GM18873 (cell line): Measurements from ENCODE around the gene BRICD5.

Experiments
- ATAC-seq: cut with Tn5 transposase; IDR thresholded peaks from one replicate; pipeline ENCODE4 v1.9.1; 2021; ENCODE audit warnings: mild to moderate bottlenecking, moderate library complexity, moderate number of reproducible peaks; ENCODE audit not compliant: unreplicated experiment, low FRiP score

The BRICD5 gene

DNA sequence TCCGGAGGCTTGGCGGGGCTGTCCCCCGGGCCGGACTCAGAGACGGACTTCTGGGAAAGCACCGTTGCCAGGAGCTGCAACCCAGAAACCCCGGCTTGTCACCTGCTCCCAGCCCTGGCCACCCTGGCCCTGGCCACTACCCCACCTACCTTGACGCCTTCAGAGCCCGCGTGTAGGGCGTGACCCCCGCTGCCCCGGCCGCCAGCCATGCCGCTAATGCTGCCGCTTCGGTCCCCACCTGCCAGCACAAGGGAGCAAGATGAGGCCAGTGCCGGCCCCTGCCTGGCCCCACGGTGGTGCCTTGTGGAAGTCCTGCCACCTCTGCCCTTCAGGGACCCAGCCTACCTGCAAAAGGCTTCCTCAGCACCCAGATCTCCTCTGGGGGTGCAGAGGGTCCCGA, 25.7 kb downstream of the BRICD5 start:
- no peak for ATAC-seq

DNA sequence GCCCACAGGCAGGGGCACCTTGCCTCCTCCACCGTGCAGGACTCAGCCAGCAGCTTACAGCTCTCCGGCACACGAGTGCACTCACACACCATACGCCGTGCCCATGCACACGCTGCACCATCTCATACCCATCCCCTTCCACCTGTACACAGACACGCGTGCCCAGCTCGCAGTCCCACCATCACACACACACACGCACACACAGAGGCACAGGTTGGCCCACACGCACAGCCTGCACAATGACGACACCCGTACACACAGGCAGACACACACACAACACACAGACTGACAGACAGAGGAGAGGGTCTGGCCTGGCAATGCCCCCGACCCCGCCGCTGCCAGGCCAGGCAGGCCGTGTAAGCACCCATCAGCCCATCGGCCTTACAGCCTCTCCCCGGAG, 26.3 kb downstream of the BRICD5 start:
- ATAC-seq = no peak

DNA sequence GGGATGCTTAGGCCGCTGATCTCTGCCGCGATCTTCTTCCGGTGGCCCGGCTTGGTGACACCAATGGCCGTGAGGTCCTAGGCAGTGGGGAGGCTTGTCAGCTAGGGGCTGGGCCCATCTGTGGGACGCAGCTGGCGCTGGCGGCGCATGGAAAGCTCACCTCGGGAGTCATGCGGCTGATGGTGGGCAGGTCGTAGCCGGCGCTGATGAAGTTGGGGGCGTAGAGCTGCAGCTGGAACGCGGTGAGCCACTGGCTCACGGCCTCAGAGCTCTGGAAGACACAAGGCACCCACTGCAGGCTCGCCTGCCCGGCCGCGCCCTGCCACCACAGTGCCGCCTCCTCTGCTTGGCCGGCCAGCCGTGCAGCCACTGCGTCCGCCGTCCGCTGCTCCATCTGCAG, 27.0 kb downstream of the BRICD5 start:
- no peak for ATAC-seq

DNA sequence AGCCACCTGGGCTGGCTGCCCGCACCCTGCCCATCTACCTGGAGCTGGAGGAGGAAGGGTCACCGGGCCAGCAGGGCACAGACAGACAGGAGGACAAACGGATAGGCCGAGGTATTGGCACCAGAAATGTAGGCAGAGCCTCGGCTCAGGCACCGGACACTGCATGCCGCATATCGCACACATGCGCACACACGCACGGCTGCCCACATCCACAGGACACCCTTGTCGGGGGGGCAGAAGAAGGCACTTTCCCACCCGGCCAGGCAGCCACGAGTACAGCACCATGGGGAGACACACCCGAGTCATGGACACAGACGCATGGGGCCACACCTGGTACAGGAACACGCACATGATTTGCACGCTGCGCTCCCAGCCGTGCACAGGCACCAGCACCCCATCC, 28.7 kb downstream of the BRICD5 start:
- ATAC-seq = no peak

DNA sequence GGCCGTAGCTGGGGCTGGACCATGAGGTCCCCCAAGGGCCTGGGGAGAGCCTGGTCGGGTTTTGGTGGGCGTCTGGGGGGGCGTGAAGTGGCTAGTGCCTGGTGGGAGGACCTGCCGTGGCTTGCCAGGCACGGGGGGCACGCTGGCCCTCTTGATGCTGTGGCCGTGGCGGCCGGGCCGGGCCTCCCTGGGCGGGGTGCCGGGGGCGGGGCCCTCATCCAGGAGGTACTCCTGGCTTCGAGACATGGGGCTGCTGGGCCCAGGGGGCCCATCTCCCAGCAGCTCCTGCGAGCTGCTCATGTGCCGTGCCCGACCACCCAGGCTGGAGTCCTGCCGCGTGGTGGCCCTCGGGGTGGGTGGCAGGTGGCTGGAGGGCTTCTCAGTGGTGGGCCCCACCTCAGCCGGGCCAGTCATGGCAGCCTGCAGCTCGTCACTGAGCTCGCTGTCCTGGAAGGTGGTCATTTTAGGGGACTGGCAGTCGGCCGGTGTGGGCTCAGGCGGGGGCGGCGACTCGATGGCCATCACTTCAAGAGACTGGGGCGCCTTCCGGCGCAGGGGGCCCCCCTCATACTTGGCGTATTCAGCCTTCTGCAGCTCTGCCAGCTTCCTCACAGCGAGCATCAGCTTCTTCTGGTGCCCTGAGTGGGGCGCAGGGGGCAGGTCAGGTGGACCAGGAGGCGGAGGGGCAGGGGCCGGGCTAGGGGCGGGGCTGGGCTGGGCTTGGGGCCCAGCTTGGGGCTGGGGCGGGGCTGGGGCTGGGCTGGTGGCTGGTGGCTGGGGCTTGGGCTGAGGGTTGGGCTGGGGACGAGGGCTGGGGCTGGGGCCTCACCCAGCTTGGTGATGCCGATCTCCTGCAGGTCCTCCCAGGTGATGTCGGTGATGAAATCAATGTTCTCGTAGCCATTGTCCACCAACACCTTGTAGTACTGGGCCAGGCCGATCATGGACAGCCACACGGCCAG, 29.4 kb downstream of the BRICD5 start:
- ATAC-seq = no peak

DNA sequence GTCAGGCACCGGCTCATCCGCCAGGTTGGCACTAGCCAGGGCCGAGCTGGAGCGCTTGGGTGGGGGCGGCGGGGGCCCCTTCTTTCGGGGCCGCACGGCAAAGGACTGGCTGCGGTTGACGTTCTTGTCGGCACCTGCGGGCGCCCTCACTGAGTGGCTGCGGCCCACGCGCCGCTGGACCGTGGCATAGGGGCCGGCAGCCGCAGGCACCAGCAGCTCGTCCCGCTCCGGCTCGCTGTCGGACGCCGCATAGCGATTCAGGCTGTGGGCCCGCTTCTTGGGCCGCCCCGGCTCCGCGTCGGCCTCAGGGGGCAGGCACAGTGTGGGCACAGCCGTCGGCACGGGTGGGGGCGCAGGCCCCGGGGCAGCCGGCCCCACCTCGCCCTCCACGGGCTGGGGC, 30.2 kb downstream of the BRICD5 start:
- no peak for ATAC-seq

DNA sequence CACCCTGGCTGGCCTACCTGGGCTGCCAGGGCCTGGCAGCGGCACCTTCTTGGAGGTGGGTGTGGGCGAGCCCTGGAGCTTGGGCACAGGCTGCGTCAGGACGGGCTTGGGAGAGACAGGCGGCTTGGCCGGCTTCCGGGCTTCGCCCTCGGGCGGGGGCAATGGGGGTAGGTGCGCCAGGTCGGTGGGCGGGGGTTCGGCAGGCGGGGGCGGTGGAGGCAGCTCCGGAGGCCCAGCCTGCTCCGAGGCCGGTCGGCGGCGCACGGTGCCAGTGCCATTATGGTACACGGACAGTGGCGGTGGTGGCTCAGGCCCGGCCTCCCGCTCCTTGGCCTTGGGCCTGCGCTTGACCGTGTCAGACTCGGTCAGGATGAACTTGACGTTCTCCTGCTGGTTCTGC, 31.1 kb downstream of the BRICD5 start:
- ATAC-seq = no peak

DNA sequence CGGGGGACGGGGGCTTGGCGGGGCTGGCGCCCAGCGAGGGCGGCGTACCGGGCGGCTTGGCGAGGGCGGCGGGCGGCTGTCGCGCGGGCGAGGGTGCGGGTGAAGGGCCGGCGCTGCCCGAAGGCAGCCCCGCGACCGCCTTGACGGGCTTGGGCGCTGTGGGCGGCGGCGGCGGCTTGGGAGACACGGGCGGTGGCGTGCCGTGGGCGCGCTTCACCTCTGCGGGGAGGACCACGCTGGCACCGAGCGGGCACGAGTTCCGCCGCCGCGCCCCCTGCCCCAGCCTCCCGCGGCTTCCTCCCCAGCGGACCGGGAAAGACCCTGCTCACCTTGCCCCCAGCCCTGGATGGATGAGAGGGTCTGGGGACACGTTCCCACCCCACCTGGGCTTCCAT, 31.6 kb downstream of the BRICD5 start:
- ATAC-seq = no peak

DNA sequence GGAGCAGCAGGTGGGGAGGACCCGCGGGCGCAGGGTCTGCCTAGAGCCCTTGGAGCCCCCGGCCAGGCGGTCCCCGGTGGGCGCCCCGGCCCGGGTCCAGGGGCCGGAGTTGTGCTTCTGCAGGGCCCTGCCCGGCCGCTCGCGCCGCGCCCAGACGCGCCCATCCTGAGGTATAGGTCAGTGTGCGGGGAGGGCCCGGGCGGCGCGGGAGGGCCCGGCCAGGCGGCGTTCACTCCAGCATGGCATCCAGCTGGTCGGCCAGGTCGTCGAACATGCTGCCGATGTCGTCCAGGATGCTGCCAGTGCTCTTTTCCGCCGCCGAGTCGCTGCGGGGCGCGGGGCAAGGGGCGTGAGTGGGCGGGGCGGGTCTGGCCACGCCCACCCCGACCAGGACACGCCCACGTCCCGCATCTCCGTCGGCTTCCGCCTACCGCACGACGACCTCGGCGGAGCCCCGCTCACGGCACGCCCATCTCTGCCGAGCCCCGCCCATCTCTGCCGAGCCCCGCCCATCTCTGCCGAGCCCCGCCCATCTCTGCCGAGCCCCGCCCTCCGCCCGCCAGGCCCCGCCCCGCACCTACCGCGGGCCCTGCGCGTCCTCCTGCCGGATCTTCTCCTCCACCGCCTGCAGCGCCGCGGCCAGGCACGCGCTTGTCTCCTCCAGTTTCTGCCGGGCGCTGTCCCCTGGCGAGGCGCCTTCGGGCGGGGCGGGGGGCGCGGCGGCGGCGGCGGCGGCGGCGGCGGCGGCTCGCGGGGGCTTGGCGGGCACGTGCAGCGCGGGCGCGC, 32.1 kb downstream of the BRICD5 start:
- no peak for ATAC-seq

DNA sequence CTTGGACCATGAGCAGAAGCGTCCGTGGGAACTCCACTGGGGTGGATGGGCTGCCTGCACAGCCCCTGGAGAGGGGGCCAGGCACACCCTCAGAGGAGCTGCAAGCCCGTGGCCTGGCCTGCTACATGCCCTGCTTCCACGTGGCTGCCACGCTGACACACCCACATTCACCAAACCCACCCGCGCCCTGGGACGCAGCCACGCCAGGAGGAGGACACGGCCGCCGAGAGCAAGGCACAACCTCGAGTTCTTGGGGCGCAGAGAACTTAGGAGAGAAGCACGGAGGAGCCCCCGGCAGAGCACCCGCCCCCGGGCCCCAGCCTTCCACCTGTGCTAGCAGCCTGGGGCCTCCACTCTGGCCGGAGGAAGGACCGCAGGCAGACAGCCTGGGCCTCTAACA, 33.1 kb downstream of the BRICD5 start:
- ATAC-seq = no peak

DNA sequence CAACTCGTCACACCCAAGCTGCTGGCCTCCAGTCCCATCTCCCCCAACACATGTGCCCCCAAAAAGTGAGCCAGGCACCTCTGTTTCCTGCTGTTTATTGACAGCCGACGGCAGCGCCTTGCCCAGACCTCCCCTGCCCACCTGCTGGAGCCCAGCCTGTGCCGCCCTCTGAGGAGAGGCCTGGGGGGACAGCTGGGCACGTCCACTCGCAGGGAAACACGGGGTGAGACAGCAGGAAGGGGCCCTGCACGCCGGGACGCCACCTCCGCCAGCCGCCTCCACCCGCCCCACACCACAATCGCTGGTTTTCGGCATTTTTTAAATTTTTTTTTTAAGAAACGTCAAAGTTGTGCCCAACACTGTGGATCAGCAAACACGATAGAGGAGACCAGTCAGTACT, 33.6 kb downstream of the BRICD5 start:
- ATAC-seq = no peak

DNA sequence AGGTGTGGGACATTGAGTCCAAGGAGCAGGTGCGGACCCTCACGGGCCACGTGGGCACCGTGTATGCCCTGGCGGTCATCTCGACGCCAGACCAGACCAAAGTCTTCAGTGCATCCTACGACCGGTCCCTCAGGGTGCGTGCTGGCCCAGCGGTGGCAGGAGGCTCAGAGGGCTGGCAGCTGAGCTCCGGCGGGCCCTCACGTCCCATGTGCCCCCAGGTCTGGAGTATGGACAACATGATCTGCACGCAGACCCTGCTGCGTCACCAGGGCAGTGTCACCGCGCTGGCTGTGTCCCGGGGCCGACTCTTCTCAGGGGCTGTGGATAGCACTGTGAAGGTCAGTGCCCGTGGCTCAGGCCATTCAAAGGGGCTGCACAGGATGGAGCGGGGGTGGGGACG, 34.6 kb downstream of the BRICD5 start:
- ATAC-seq = no peak

DNA sequence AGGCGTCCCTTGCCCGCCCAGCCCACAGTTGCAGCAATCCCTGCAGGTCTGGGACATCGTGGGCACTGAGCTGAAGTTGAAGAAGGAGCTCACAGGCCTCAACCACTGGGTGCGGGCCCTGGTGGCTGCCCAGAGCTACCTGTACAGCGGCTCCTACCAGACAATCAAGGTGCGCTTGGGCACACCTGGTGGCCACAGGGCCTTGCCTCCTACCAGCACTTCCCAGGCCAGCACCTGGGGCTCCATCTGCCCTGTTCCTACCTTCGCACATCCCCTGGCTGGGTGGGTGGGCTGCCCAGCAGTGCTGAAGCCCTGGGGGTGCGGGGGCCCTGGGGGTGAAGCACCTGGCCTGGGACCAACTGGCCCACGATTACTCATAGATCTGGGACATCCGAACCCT, 35.2 kb downstream of the BRICD5 start:
- ATAC-seq = no peak

DNA sequence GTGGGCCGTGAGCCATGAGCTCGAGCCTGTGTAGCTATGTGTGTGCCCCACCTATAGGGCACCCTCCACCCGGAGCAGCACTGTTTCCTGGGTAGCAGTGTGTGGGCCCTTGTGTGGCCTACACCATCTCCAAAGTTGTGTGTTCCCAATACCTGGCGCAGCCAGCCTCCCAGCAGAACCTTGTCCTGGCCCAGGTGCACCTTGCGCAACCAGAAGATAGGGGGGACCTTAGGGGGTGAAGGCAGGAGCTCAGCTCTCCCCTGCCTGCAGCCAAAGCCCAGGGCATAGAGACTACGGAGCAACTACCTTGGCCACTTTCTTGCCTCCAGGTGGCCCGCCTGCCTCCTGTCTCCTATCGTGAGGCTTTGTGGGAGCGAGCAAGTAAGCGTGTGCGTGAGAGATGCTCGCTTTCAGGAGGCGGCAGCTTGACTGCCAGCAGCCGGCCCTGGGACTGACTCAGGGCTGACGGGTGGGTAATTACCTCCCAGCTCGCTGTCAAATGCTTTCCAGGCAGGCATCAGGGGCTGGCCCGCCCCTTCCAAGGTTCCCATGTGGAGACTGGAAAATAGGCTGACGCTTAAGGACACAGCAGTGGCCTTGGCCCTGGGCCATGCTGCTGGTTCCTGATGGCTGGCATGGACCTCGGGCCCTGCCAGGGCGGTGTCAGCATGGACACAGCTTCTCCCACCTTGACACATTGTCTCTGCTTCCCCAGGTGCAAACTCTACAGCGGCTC, 36.1 kb downstream of the BRICD5 start:
- no peak for ATAC-seq

DNA sequence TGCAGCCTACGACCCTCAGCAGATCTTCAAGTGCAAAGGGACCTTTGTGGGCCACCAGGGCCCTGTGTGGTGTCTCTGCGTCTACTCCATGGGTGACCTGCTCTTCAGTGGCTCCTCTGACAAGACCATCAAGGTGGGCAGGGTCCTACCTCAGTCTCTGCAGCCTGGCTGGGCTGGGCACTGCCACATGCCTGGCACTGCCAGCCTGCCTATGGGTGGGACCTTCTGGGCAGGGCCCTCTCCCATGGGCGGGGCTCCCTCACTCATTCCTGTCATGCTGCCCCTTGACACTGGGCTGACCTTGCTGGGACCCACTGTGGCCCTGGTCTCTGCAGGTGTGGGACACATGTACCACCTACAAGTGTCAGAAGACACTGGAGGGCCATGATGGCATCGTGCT, 36.7 kb downstream of the BRICD5 start:
- no peak for ATAC-seq

DNA sequence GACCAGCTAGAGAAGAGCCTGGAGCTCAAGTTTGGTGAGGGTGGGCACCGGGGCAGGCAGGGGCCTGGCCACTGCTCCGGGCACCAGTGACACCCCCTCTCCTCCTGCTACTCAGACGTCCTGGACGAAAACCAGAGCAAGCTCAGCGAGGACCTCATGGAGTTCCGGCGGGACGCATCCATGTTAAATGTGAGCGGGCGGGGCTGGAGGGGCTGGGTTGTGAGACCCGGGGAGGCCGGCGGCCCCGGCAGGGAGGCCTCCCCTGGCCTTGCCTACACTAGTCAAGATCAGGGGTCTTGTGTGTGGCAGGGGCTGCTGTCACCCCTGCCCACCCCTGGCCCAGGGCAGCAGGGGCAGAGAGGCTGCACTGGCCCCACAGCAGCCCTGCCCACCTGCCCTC, 37.3 kb downstream of the BRICD5 start:
- ATAC-seq = no peak

DNA sequence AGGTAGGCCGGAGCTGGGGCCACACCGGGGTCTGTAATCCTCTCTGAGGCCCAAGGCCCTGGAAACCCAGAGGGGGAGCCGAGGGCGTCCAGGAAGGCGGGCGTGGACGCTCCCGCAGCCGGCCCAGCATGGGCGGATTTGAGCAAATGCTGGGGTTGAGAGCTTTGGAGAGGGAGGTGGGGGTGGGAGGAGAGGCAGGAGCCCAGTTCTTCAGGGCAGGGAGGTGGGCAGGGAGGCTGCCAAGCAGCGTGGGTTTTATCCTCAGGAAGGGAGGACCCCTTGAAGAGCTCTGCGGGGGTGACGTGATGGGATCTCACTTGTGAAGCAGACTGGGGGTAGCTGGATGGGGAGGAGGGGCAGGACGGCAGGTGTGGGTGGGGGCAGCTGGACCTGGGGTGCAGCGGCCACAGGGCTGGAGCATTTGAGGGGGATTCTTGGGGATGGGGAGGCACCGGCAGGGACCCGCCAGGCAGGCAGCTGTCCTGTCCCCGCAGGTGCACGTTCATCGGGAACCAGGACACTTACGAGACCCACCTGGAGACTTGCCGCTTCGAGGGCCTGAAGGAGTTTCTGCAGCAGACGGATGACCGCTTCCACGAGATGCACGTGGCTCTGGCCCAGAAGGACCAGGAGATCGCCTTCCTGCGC, 37.9 kb downstream of the BRICD5 start:
- no peak for ATAC-seq

DNA sequence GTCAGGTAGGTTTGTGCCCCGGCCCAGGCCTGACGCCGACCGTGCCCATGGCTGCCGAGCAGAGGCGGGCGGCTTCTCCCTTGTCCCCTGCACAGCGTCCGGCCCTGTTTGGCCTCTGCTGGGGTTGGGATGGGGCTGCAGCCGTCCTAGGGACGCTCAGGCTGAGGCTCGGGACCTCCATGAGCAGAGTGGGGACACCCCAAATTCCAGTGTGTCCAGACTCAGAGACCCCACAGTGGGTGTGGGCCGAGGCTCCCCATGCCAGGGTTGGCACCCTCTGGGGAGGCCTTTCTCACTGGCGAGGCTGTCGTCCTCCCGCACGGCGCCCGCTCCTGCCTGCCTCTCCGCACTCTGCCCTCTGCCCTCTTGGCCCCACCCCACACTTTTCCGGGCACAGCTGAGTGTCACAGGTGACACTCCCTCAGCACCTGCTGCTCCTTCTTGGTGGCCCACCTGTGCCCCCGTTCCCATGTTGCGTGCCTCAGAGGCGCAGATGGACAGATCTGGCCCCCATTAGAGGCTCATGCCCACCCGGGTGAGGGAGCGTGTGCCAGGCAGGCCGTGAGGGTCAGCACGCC, 39.0 kb downstream of the BRICD5 start:
- ATAC-seq = no peak

DNA sequence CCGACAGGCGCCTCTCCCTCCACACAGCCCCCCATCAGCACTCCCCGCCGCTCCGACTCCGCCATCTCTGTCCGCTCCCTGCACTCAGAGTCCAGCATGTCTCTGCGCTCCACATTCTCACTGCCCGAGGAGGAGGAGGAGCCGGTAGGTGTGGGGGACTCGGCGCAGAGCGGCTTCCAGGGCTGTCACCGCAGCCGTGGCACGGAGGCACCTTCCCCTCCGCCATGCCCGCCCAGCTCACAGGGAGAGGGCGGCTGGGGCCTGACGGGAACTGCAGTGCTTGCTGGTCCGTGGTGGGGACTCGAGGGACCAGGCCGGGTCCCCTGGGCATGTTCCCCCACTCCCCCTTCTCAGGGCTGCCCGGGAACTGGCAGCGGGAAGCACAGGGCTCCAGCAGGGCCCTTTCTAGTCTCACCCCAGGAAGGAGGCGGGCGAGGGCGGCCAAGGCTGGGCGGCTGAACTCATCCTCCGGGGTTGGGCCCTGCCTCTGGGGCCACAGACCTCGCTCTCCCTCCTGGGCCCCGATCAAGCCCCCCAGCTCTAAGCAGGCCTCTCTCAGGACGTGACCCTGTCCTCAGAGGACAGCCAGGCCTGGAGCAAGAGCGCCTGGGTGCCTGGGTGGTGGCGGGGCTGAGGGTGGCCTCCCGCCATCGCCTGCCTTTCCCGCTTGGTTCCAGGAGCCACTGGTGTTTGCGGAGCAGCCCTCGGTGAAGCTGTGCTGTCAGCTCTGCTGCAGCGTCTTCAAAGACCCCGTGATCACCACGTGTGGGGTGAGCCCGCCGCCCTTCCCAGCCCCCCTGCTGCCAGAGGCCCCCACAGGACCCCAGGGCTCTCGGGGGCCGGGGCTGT, 39.9 kb downstream of the BRICD5 start:
- no peak for ATAC-seq
